Measurements from ENCODE around the gene ST8SIA2. TPM values are rescaled to one million over a fixed set of nuclear protein-coding genes. Genes with fewer than 3 reads are reported as not detected.

ST8SIA2 gene, protein sequence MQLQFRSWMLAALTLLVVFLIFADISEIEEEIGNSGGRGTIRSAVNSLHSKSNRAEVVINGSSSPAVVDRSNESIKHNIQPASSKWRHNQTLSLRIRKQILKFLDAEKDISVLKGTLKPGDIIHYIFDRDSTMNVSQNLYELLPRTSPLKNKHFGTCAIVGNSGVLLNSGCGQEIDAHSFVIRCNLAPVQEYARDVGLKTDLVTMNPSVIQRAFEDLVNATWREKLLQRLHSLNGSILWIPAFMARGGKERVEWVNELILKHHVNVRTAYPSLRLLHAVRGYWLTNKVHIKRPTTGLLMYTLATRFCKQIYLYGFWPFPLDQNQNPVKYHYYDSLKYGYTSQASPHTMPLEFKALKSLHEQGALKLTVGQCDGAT
- 0.31 and 0.44 TPM in 2 replicates for polyA plus RNA-seq (2013)

DNA sequence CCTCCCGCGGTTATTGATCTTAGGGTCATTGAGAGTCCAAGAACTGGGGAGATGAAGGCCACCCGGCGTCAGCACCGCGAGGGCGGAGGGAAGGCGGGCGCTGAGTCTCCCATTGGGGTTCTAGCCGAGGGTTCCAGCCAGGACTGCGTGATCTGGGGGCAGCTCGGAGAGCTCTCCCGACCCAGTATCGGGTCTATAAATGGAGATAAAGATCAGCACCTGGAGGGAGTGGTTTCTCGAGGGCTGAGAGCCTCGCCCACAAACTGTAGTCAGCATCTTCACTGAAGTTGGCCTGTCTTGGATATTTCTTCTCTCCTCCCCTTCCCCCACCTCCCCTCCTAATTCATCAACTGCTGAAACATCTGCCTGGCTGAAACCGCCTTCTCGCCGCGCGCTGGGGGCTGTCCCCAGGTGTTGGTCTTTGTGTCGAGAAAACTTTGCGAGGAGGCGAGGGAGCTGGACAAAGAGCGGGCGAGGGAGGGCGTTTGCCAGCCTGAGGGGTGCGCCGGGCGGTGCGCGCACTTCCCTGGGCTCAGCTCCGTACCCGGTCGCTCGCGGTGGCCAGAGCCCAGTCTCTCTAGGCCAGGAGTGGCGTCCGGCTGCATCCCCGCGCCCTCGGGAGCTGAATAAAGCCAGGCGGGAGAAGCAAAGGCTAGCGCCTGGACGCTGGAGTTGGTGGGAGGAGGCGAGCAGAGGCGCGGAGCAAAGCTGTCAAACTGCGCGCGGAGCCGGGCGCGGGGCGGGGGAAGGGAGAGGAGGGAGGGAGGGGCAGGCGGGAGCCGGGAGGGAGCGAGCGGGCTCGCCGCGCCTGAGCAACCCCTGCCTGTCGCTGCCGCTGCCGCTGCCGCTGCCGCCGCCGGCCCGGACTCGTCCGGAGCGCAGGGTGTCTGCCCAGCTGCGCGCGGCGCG, at the start of gene ST8SIA2:
Gene ST8SIA2, plus strand, starts transcription at position 811 of the 909 bp plus-strand sequence. CDS start 184 bp downstream, outside the sequence.
- DNase-seq, result no peak
- H3K14ac ChIP-seq (ENCODE audit: low read length), result no peak within 1 kb of the TSS
- peak within 1 kb of the TSS; percentile 91 for H3K4me2 ChIP-seq (ENCODE audit: low read length)
- peak within 1 kb of the TSS; percentile 62 for H3K4me3 ChIP-seq (ENCODE audit: low read depth, low read length)
- H2AFZ ChIP-seq (ENCODE audit: insufficient read depth, low read length, poor library complexity), result peak within 1 kb of the TSS; percentile 45
- H3K79me2 ChIP-seq (ENCODE audit: control insufficient read depth, insufficient read depth, low read length, poor library complexity), result no peaks in the 10 kb centered on the region
- H3K36me3 ChIP-seq (ENCODE audit: control insufficient read depth in 1 of 2, insufficient read depth in 2 of 2, low read length in 2 of 2), result no peaks in the 10 kb centered on the region
- no peak within 1 kb of the TSS for H3K27ac ChIP-seq (ENCODE audit: low read depth, low read length)
- H4K8ac ChIP-seq (ENCODE audit: low read depth, low read length), result no peak within 1 kb of the TSS
- no CpG with 5 or more reads among the region's 78 CpGs for WGBS (ENCODE audit: extremely low coverage, insufficient coverage, insufficient read length)
- H2BK120ac ChIP-seq (ENCODE audit: insufficient read depth, low read length, poor library complexity), result no peak within 1 kb of the TSS
- H2BK12ac ChIP-seq (ENCODE audit: low read length), result no peak within 1 kb of the TSS
- H3K4me1 ChIP-seq (ENCODE audit: control insufficient read depth in 1 of 2, insufficient read depth in 2 of 2, low read length in 2 of 2), result peaks cover 9 to 14% of the 10 kb centered on the region in 2 experiments
- H3K18ac ChIP-seq (ENCODE audit: low read length), result peak within 1 kb of the TSS; percentile 14
- H2BK5ac ChIP-seq (ENCODE audit: low read depth, low read length, poor library complexity), result no peak within 1 kb of the TSS
- H3K27me3 ChIP-seq (ENCODE audit: insufficient read depth, low read length), result peaks cover 38% of the 10 kb centered on the region
- no peak within 1 kb of the TSS for H4K91ac ChIP-seq (ENCODE audit: low read depth, low read length)
- H4K12ac ChIP-seq (ENCODE audit: low read depth, low read length), result no peak within 1 kb of the TSS
- H3K4ac ChIP-seq (ENCODE audit: low read depth, low read length), result no peak within 1 kb of the TSS
- no peak within 1 kb of the TSS for H3K23ac ChIP-seq (ENCODE audit: low read length)
- no peak within 1 kb of the TSS for H3K9ac ChIP-seq (ENCODE audit: low read length)
- peaks cover 2% of the 10 kb centered on the region for H3K9me3 ChIP-seq (ENCODE audit: insufficient read depth, low read depth, low read length)
- no peaks in the 10 kb centered on the region for H3K79me1 ChIP-seq (ENCODE audit: low read length)
- H2AK5ac ChIP-seq (ENCODE audit: low read length), result no peak within 1 kb of the TSS

DNA sequence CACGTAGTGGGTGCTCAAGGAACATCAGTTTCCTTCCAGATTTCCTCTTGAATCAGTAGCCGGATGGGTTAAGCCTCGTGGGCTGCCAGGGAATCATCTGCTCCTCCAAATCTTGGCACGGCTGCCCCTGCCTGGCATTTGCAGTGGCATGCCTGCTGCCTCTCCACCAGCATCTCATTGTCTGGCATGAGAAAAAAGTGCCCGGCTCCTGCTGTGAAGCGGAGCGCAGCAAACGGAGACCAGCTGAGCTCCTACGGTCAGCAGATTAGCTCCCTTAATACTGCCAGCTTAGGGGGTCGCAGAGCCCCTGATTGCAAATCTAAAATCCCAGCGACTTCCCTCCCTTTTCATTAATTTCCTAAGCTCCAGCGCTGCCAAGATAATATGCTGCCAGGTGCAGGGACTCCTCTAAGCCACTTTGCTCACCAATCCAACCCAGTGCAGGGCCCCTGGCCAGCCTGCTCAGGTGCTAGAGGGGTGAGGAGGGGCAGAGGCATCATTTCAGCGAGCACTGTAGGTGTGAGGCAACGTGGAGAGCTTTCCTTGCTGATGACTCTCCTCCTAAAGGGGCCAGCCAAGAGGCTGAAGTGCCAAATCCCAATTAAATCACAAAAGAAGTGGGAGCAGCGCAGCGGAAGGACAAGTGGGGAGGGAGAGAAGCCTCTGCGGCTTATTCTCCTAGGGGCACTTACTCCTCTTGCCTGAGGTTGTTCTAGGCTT, 49.6 kb upstream of the ST8SIA2 start:
- WGBS (ENCODE audit: extremely low coverage, insufficient coverage, insufficient read length), result no CpG with 5 or more reads among the region's 17 CpGs
- no peak for DNase-seq

DNA sequence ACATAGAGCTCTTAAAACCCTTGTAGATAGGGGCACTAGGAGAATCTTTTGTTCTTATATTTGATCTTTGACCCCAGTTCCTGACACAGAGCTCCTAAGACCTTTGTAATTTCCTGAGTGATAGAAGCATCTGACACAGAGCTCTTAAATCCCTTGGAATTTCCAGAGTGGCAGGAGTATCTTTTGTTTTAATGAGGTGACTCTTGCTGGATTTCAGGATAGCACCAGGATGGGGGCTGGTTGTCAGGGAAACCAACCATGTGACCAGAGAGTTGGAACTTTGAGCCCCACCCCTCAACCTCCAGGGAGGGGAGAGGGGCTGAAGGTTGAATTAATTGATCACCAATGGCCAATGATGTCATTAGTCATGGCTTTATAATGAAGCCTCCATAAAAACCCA, 47.6 kb upstream of the ST8SIA2 start:
- H3K4ac ChIP-seq (ENCODE audit: low read depth, low read length), result no peak overlapping the region
- no peak for DNase-seq
- no peak overlapping the region for H3K4me3 ChIP-seq (ENCODE audit: low read depth, low read length)
- no peak overlapping the region for H2AK5ac ChIP-seq (ENCODE audit: low read length)
- no peak overlapping the region for H3K18ac ChIP-seq (ENCODE audit: low read length)
- H3K79me2 ChIP-seq (ENCODE audit: control insufficient read depth, insufficient read depth, low read length, poor library complexity), result no peaks in the 10 kb centered on the region
- H3K27me3 ChIP-seq (ENCODE audit: insufficient read depth, low read length), result no peaks in the 10 kb centered on the region
- no peak overlapping the region for H2BK5ac ChIP-seq (ENCODE audit: low read depth, low read length, poor library complexity)
- no peaks in the 10 kb centered on the region for H3K36me3 ChIP-seq (ENCODE audit: control insufficient read depth in 1 of 2, insufficient read depth in 2 of 2, low read length in 2 of 2)
- no peak overlapping the region for H3K14ac ChIP-seq (ENCODE audit: low read length)
- H4K91ac ChIP-seq (ENCODE audit: low read depth, low read length), result no peak overlapping the region
- H3K9ac ChIP-seq (ENCODE audit: low read length), result no peak overlapping the region
- H2BK12ac ChIP-seq (ENCODE audit: low read length), result no peak overlapping the region
- H2AFZ ChIP-seq (ENCODE audit: insufficient read depth, low read length, poor library complexity), result no peak overlapping the region
- H3K27ac ChIP-seq (ENCODE audit: low read depth, low read length), result no peak overlapping the region
- no peak overlapping the region for H4K12ac ChIP-seq (ENCODE audit: low read depth, low read length)
- no peak overlapping the region for H3K23ac ChIP-seq (ENCODE audit: low read length)
- H3K79me1 ChIP-seq (ENCODE audit: low read length), result no peaks in the 10 kb centered on the region
- no peak overlapping the region for H4K8ac ChIP-seq (ENCODE audit: low read depth, low read length)
- no peaks in the 10 kb centered on the region for H3K4me1 ChIP-seq (ENCODE audit: control insufficient read depth in 1 of 2, insufficient read depth in 2 of 2, low read length in 2 of 2)
- H3K9me3 ChIP-seq (ENCODE audit: insufficient read depth, low read depth, low read length), result peaks cover 3% of the 10 kb centered on the region
- no peak overlapping the region for H2BK120ac ChIP-seq (ENCODE audit: insufficient read depth, low read length, poor library complexity)
- no peak overlapping the region for H3K4me2 ChIP-seq (ENCODE audit: low read length)

More for the DNA sequence above, 49.6 kb upstream of the ST8SIA2 start:
- Histone ChIP-seq H3K4ac (ENCODE audit: low read depth, low read length) (no peak overlapping the region), H2AFZ (ENCODE audit: insufficient read depth, low read length, poor library complexity) (no peak overlapping the region), H3K9me3 (ENCODE audit: insufficient read depth, low read depth, low read length) (no peaks in the 10 kb centered on the region), H3K4me3 (ENCODE audit: low read depth, low read length) (no peak overlapping the region), H4K12ac (ENCODE audit: low read depth, low read length) (no peak overlapping the region), H3K79me2 (ENCODE audit: control insufficient read depth, insufficient read depth, low read length, poor library complexity) (no peaks in the 10 kb centered on the region), H3K79me1 (ENCODE audit: low read length) (no peaks in the 10 kb centered on the region), H3K36me3 (ENCODE audit: control insufficient read depth in 1 of 2, insufficient read depth in 2 of 2, low read length in 2 of 2) (no peaks in the 10 kb centered on the region), H3K14ac (ENCODE audit: low read length) (no peak overlapping the region), H3K4me2 (ENCODE audit: low read length) (no peak overlapping the region), H3K27ac (ENCODE audit: low read depth, low read length) (no peak overlapping the region), H4K91ac (ENCODE audit: low read depth, low read length) (no peak overlapping the region), H2BK12ac (ENCODE audit: low read length) (no peak overlapping the region), H3K4me1 (ENCODE audit: control insufficient read depth in 1 of 2, insufficient read depth in 2 of 2, low read length in 2 of 2) (no peaks in the 10 kb centered on the region), H3K23ac (ENCODE audit: low read length) (no peak overlapping the region), H2AK5ac (ENCODE audit: low read length) (no peak overlapping the region), H2BK5ac (ENCODE audit: low read depth, low read length, poor library complexity) (no peak overlapping the region), H2BK120ac (ENCODE audit: insufficient read depth, low read length, poor library complexity) (no peak overlapping the region), H3K9ac (ENCODE audit: low read length) (no peak overlapping the region), H4K8ac (ENCODE audit: low read depth, low read length) (no peak overlapping the region), H3K18ac (ENCODE audit: low read length) (no peak overlapping the region), H3K27me3 (ENCODE audit: insufficient read depth, low read length) (no peaks in the 10 kb centered on the region)

DNA sequence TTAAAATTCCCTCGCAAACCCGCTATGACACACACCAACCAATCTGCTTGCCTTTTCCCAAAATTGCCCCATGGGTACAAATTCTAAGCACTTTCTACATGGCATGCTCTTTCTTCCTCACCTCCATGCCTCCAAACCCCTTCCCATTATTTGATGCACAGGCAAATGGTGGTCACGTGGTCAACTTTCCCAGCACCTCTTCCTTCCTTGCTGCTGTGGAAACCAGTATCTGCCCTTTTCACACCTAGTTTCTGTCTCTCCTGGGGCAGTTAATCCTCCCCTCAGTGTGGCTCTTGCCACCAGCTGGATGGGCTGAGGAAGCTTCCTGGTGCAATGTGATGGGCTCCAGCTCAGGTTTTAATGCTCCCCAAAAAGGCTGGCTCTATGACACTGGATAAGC, 38.4 kb upstream of the ST8SIA2 start:
- Histone ChIP-seq H2AFZ (ENCODE audit: insufficient read depth, low read length, poor library complexity) (no peak overlapping the region), H3K14ac (ENCODE audit: low read length) (no peak overlapping the region), H4K91ac (ENCODE audit: low read depth, low read length) (no peak overlapping the region), H3K79me1 (ENCODE audit: low read length) (no peaks in the 10 kb centered on the region), H3K36me3 (ENCODE audit: control insufficient read depth in 1 of 2, insufficient read depth in 2 of 2, low read length in 2 of 2) (no peaks in the 10 kb centered on the region), H2AK5ac (ENCODE audit: low read length) (no peak overlapping the region), H2BK12ac (ENCODE audit: low read length) (no peak overlapping the region), H2BK5ac (ENCODE audit: low read depth, low read length, poor library complexity) (no peak overlapping the region), H3K4me1 (ENCODE audit: control insufficient read depth in 1 of 2, insufficient read depth in 2 of 2, low read length in 2 of 2) (no peaks in the 10 kb centered on the region), H3K4me3 (ENCODE audit: low read depth, low read length) (no peak overlapping the region), H4K8ac (ENCODE audit: low read depth, low read length) (no peak overlapping the region), H3K27ac (ENCODE audit: low read depth, low read length) (no peak overlapping the region), H3K23ac (ENCODE audit: low read length) (no peak overlapping the region), H3K9me3 (ENCODE audit: insufficient read depth, low read depth, low read length) (peaks cover under 1% of the 10 kb centered on the region), H4K12ac (ENCODE audit: low read depth, low read length) (no peak overlapping the region), H3K4ac (ENCODE audit: low read depth, low read length) (no peak overlapping the region), H3K18ac (ENCODE audit: low read length) (no peak overlapping the region), H3K9ac (ENCODE audit: low read length) (no peak overlapping the region), H3K4me2 (ENCODE audit: low read length) (no peak overlapping the region), H2BK120ac (ENCODE audit: insufficient read depth, low read length, poor library complexity) (no peak overlapping the region), H3K79me2 (ENCODE audit: control insufficient read depth, insufficient read depth, low read length, poor library complexity) (no peaks in the 10 kb centered on the region), H3K27me3 (ENCODE audit: insufficient read depth, low read length) (no peaks in the 10 kb centered on the region)
- DNase-seq, result no peak
- no CpG with 5 or more reads among the region's 3 CpGs for WGBS (ENCODE audit: extremely low coverage, insufficient coverage, insufficient read length)
